ENCODE results near the gene FN1.

DNA sequence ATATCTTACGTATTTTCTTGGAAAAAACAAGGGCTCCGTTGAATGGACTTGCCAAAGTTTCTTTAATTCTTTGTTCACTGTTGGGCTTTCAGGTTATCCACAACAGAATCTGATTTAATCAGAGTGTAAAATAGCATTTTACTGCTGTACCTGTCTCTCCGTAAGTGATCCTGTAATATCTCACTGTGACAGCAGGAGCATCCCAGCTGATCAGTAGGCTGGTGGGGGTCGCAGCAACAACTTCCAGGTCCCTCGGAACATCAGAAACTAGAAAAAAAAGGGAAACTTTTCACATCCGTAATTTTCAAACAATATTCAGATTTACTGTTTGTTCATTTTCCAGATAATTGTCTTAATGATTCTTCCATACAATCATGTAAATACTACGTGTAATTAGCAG is 51.2 kb downstream of the FN1 start:
- TF ChIP-seq, protein P1, sequence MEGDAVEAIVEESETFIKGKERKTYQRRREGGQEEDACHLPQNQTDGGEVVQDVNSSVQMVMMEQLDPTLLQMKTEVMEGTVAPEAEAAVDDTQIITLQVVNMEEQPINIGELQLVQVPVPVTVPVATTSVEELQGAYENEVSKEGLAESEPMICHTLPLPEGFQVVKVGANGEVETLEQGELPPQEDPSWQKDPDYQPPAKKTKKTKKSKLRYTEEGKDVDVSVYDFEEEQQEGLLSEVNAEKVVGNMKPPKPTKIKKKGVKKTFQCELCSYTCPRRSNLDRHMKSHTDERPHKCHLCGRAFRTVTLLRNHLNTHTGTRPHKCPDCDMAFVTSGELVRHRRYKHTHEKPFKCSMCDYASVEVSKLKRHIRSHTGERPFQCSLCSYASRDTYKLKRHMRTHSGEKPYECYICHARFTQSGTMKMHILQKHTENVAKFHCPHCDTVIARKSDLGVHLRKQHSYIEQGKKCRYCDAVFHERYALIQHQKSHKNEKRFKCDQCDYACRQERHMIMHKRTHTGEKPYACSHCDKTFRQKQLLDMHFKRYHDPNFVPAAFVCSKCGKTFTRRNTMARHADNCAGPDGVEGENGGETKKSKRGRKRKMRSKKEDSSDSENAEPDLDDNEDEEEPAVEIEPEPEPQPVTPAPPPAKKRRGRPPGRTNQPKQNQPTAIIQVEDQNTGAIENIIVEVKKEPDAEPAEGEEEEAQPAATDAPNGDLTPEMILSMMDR (IDR thresholded peaks at IDR 0.05): no peak
- no peak for TF ChIP-seq POLR2A (IDR thresholded peaks at IDR 0.05)
